D721Med (cell line): ENCODE data around the gene TMEM135.

Experiments used
- DNase-seq: peaks from one replicate; pipeline ENCODE4 v3.0.0; 2011; ENCODE audit warnings: low spot score; ENCODE audit not compliant: insufficient read length
- FAIRE-seq: peaks from 2 replicates; lab custom pipeline; 2011; peaks lifted over from hg19 to GRCh38; lab: Jason Lieb, UNC
- TF ChIP-seq, protein P1 (sequence below): IDR thresholded peaks from 2 replicates; pipeline ENCODE4 v1.5.1; 2012; ENCODE audit warnings: mild to moderate bottlenecking, control low read depth; ENCODE audit not compliant: insufficient read depth; ENCODE audit errors: missing control alignments

The TMEM135 gene

DNA sequence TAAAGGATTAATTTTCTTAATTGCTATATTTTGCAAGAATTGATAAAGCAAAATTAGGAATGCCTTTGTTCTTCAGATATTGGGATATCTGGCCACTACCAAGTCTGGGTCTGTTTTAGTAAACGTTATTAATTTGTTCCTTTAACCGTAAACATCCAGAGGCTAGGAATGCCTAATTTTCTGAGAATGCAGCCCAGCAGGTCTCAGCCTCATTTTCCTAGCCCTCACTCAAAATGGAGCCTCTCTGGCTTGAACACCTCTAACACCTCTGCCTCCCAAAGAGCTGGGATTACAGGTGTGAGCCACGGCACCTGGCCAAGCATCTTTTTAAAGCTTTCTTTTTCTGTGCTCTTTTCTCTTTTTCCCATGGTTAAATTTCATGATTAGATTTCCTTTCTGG lies 18.4 kb downstream of the TMEM135 start:
- DNase-seq, result no peak
- TF ChIP-seq, protein P1, sequence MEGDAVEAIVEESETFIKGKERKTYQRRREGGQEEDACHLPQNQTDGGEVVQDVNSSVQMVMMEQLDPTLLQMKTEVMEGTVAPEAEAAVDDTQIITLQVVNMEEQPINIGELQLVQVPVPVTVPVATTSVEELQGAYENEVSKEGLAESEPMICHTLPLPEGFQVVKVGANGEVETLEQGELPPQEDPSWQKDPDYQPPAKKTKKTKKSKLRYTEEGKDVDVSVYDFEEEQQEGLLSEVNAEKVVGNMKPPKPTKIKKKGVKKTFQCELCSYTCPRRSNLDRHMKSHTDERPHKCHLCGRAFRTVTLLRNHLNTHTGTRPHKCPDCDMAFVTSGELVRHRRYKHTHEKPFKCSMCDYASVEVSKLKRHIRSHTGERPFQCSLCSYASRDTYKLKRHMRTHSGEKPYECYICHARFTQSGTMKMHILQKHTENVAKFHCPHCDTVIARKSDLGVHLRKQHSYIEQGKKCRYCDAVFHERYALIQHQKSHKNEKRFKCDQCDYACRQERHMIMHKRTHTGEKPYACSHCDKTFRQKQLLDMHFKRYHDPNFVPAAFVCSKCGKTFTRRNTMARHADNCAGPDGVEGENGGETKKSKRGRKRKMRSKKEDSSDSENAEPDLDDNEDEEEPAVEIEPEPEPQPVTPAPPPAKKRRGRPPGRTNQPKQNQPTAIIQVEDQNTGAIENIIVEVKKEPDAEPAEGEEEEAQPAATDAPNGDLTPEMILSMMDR, result no peak
- FAIRE-seq, result no peak

GRCh38 chr11:87057749-87058148 lies 20.0 kb downstream of the TMEM135 start:
- DNase-seq (no peak), FAIRE-seq (no peak)
- TF ChIP-seq, protein P1, result no peak

DNA sequence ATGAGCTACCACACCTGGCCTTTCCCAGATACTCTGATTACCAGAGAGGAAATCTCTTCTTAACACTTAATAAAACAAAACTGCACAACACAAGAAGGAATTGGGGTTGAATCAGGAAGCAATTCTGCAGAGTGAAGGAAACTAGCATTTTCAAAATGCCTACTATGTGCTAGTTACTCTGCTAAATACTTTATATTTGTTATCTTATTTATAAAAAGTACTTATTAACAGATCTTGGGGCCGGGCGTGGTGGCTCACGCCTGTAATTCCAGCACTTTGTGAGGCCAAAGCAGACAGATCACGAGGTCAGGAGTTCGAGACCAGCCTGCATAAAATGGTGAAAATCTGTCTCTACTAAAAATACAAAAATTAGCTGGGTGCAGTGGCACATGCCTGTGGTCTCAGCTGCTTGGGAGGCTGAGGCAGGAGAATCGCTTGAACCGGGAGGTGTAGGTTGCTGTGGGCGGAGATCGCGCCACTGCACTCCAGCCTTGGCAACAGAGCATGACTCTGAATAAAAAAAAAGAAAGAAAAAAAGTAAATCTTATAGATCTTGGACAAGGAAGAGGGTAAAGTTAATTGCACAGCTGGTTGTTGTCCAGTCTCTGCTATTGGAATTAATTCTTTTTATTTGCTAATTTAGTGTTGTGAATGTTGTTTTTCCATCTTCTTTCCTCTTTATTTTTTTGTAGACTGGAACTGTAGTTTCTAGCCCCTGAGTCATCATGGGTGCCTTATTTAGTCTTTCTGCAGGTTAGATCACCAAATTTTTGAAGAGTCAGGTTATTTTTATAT lies 22.1 kb downstream of the TMEM135 start:
- no peak for FAIRE-seq
- no peak for DNase-seq
- TF ChIP-seq, protein P1, result no peak

GRCh38 chr11:87061766-87062165 lies 24.0 kb downstream of the TMEM135 start:
- no peak for DNase-seq
- TF ChIP-seq, protein P1, result no peak
- no peak for FAIRE-seq

DNA sequence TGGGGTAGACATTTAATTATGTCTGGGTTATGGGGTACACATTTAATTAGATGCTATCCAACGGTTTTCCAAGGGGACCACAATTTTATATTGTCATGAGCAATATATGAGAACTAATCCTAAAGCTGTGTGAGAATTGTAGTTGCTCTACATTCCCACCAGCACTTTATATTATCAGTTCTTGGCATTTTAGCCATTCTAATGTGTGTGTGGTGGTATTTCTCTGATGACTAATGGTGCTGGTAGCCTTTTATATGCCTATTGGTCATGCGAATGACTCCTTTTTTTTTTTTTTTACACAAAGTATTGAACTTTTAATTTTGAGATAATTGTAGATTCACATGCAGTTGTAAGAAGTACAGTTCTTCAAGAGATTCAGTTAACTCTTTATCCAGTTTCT lies 26.2 kb downstream of the TMEM135 start:
- FAIRE-seq (no peak), DNase-seq (no peak)
- TF ChIP-seq, protein P1, result no peak

- DNase-seq (no peak), FAIRE-seq (no peak)
- TF ChIP-seq, protein P1, result no peak
These were observed 35.1 kb downstream of the TMEM135 start for GRCh38 chr11:87072787-87073186.

DNA sequence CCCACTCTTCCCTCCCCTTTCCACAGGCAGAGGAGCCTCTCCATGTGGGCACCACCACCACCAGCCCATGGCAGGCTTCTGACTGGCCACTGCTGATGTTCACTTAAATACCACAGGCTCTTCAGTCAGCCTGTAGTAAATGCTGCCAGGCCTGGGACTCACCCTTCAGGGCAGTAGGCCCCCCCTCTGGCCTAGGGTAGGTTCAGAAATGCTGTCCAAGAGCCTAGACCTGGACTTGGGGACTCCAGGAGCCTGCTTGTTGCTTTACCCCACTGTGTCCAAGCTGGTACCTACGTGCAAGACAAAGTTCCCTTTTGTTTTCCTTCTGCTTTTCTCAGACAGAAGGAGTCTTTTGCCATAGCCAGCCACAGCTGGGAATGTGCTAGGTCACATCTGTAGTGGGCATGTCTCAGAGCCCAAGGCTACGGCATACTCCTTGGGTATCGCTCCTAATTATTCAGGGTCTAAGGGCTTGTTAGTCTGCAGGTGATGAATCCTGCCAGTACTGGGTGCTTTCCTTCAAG lies 38.6 kb downstream of the TMEM135 start:
- TF ChIP-seq, protein P1, result no peak
- no peak for DNase-seq
- FAIRE-seq, result no peak
